Measurements from ENCODE around the gene THSD1. TPM values are rescaled to one million over a fixed set of nuclear protein-coding genes. Genes with fewer than 3 reads are reported as not detected.

THSD1 gene
- total and polyA plus RNA-seq, 10 of the 15 experiments (the other 5 are each of a cell fraction or from before 2014, with no cell fraction given) = 0.03 to 0.20 (median 0.13) TPM; not detected in 2

DNA sequence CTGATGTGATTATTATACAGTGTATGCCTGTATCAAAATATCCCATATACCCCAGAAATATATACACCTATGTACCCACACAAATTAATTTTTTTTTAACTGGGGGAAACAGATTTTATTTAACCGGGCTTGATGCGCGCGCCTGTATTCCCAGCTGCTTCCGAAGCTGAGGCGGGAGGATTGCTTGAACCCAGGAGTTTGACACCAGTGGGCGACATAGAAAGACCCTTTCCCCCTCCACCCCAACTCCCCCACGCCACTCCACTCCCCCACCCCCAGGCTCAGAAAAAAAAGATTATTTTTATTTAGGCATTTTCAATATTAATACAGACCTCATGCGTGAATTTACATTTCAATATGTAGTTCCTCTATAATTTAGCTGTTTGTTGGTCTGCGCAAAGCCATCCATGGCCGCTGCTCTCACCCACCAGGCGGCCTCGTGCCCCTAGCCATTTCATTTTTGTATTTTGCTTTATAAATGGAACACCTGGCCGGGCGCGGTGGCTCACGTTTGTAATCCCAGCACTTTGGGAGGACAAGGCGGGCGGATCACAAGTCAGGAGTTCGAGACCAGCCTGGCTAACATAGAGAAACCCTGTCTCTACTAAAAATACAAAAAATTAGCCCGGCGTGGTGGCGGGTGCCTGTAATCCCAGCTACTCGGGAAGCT is 45.3 kb upstream of the THSD1 start (continued):
- no peak for TF ChIP-seq CREB1 (IDR thresholded peaks at IDR 0.05; ENCODE audit: low read depth)
- TF ChIP-seq, protein P1, sequence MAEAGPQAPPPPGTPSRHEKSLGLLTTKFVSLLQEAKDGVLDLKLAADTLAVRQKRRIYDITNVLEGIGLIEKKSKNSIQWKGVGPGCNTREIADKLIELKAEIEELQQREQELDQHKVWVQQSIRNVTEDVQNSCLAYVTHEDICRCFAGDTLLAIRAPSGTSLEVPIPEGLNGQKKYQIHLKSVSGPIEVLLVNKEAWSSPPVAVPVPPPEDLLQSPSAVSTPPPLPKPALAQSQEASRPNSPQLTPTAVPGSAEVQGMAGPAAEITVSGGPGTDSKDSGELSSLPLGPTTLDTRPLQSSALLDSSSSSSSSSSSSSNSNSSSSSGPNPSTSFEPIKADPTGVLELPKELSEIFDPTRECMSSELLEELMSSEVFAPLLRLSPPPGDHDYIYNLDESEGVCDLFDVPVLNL (IDR thresholded peaks at IDR 0.05; ENCODE audit: low read depth, low read length) = no peak
- no peak for TF ChIP-seq ATF7 (IDR thresholded peaks at IDR 0.05; ENCODE audit: low read depth)
- TF ChIP-seq CHD1 (IDR thresholded peaks at IDR 0.05; ENCODE audit: low read depth, low read length) = no peak
- TF ChIP-seq IKZF2 (IDR thresholded peaks at IDR 0.05) = no peak
- TF ChIP-seq, protein P2, sequence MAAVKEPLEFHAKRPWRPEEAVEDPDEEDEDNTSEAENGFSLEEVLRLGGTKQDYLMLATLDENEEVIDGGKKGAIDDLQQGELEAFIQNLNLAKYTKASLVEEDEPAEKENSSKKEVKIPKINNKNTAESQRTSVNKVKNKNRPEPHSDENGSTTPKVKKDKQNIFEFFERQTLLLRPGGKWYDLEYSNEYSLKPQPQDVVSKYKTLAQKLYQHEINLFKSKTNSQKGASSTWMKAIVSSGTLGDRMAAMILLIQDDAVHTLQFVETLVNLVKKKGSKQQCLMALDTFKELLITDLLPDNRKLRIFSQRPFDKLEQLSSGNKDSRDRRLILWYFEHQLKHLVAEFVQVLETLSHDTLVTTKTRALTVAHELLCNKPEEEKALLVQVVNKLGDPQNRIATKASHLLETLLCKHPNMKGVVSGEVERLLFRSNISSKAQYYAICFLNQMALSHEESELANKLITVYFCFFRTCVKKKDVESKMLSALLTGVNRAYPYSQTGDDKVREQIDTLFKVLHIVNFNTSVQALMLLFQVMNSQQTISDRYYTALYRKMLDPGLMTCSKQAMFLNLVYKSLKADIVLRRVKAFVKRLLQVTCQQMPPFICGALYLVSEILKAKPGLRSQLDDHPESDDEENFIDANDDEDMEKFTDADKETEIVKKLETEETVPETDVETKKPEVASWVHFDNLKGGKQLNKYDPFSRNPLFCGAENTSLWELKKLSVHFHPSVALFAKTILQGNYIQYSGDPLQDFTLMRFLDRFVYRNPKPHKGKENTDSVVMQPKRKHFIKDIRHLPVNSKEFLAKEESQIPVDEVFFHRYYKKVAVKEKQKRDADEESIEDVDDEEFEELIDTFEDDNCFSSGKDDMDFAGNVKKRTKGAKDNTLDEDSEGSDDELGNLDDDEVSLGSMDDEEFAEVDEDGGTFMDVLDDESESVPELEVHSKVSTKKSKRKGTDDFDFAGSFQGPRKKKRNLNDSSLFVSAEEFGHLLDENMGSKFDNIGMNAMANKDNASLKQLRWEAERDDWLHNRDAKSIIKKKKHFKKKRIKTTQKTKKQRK (IDR thresholded peaks at IDR 0.05; ENCODE audit: low read depth, low read length) = no peak

DNA sequence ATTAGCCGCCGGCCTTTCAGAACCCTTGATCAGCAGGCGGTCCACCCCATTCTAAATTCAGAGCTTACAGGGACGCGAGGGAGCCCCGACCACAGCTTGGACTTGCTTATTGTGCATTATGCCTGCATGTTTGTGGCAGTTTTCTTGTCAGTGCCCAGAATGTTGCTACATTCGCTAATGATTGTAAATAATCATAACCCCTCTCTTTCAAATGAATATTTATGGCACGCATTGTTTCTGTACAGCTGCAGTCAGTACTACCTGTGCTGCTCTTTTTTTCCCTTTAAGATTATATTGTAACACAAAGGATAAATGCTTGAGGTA is 44.8 kb upstream of the THSD1 start:
- ChIA-PET POLR2A (interaction anchor here (1.4 to 1.6 kb wide), 2 partner anchors 101 to 256 kb away, joined by 3 to 4 read pairs; no protein-coding TSS in a partner anchor), RAD21 (ENCODE audit: unreplicated experiment) (interaction anchor here (0.6 to 4.4 kb wide), 15 partner anchors 8 to 635 kb away, joined by 3 to 34 read pairs (median 4); partner anchors contain the start of gene ALG11), CTCF (interaction anchor here (0.5 to 5.3 kb wide), 43 partner anchors 9 to 701 kb away, joined by 3 to 82 read pairs (median 4); partner anchors contain the start of genes ALG11 and SUGT1), SMC1A (ENCODE audit: uncharacterized antibody, unreplicated experiment) (interaction anchor here (0.6 to 6.1 kb wide), 11 partner anchors 9 to 555 kb away, joined by 3 to 46 read pairs (median 4); no protein-coding TSS in a partner anchor)
- peaks cover 2% of the 10 kb centered on the region; the same call in 1 of the 2 replicates for H4K20me1 ChIP-seq (ENCODE audit: control insufficient read depth, insufficient read depth)
- no peaks in the 10 kb centered on the region; the same call in 2 of the 3 replicates for H3K9me3 ChIP-seq (replicated peaks; ENCODE audit: control insufficient read depth, insufficient read depth, low read length)
- H3K9ac ChIP-seq (ENCODE audit: control insufficient read depth, insufficient read depth, low read length) = no peak overlapping the region
- TF ChIP-seq SMAD1 (IDR thresholded peaks at IDR 0.05; ENCODE audit: low read depth, partially characterized antibody) = no peak
- TF ChIP-seq RB1 (IDR thresholded peaks at IDR 0.05; ENCODE audit: borderline replicate concordance) = 0 out of 2 replicates have a peak, but pooled peaks have one; percentile 10
- no peak overlapping the region for H2AFZ ChIP-seq (ENCODE audit: control insufficient read depth, low read depth, low read length)
- H3K27ac ChIP-seq (ENCODE audit: control insufficient read depth, insufficient read depth) = no peak overlapping the region
- BruUV-seq (replicated peaks) = no TSS peak
- peaks cover 37% of the 10 kb centered on the region for H3K79me2 ChIP-seq (ENCODE audit: control insufficient read depth, insufficient read depth, low read length)
- ATAC-seq (no peak), DNase-seq (ENCODE audit: low read depth, low spot score) (no peak), FAIRE-seq (no peak)
- WGBS (ENCODE audit: insufficient coverage, insufficient replicate concordance, low lambda C conversion rate, missing lambda C conversion rate) = 9% methylated on average over 6 of the region's 8 CpGs
- H3K36me3 ChIP-seq (ENCODE audit: control insufficient read depth in 2 of 2, insufficient read depth in 2 of 2, low read length in 1 of 2) = no peaks in the 10 kb centered on the region
- no peak overlapping the region for H3K4me3 ChIP-seq
- peaks cover 14% of the 10 kb centered on the region for H3K4me1 ChIP-seq (ENCODE audit: control insufficient read depth, insufficient read depth, low read length)
- in situ Hi-C loops (cut with MboI) = loop anchor here (10.0 kb wide), 2 partner anchors 204 to 436 kb away; partner anchors contain the start of genes ALG11, ATP7B and SUGT1
- peak overlapping the region; percentile 51; the same call in 1 of the 2 replicates for H3K4me2 ChIP-seq (ENCODE audit: control insufficient read depth, insufficient read depth)
- no peaks in the 10 kb centered on the region for H3K27me3 ChIP-seq (replicated peaks in 1 of 2; ENCODE audit: control insufficient read depth in 2 of 2, insufficient read depth in 2 of 2, low read length in 1 of 2)
- intact Hi-C loops (cut with micrococcal nuclease; ENCODE audit: unreplicated experiment) = loop anchor here (1.0 to 10.0 kb wide), 5 partner anchors 107 to 636 kb away; partner anchors contain the start of genes ALG11, ATP7B and SUGT1
